ENCODE measurements around the gene TNFRSF1A.

Gene TNFRSF1A

DNA sequence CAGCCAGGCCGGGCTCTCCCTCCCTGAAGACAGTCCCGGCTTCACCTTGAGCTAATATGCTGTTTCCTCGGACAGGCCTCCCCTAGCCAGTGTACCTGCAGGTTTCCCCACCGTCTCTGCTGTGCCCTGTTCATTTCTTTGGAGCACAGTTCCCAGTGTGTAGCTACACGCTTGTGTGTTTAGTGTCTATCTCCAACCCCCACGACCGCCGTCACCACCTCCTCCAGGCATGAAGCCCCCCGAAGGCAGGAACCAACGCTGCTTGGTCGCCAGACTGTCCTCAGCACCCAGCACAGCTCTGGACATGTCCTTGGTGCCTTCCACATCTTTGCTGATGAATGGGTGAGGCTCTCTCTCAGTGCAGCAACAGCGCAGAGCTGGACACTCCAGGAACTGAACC lies 57.6 kb downstream of the TNFRSF1A start:
- TF ChIP-seq, protein P1, sequence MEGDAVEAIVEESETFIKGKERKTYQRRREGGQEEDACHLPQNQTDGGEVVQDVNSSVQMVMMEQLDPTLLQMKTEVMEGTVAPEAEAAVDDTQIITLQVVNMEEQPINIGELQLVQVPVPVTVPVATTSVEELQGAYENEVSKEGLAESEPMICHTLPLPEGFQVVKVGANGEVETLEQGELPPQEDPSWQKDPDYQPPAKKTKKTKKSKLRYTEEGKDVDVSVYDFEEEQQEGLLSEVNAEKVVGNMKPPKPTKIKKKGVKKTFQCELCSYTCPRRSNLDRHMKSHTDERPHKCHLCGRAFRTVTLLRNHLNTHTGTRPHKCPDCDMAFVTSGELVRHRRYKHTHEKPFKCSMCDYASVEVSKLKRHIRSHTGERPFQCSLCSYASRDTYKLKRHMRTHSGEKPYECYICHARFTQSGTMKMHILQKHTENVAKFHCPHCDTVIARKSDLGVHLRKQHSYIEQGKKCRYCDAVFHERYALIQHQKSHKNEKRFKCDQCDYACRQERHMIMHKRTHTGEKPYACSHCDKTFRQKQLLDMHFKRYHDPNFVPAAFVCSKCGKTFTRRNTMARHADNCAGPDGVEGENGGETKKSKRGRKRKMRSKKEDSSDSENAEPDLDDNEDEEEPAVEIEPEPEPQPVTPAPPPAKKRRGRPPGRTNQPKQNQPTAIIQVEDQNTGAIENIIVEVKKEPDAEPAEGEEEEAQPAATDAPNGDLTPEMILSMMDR (IDR thresholded peaks at IDR 0.05; ENCODE audit: borderline replicate concordance, extremely low read depth, low read length, poor library complexity, severe bottlenecking), result no peak
- TF ChIP-seq EZH2 (IDR thresholded peaks at IDR 0.05; ENCODE audit: borderline replicate concordance, low read depth, low read length, severe bottlenecking), result no peak
- Histone ChIP-seq H3K9ac (ENCODE audit: low read depth, low read length) (no peak overlapping the region), H3K27me3 (ENCODE audit: insufficient read depth, low read length, poor library complexity) (peaks cover 8% of the 10 kb centered on the region), H3K4me2 (ENCODE audit: insufficient read depth, low read length) (no peak overlapping the region), H3K4me1 (ENCODE audit: insufficient read depth, low read length) (0 out of 2 replicates have a peak, but pooled peaks cover under 1% of the 10 kb centered on the region), H2AFZ (ENCODE audit: low read depth, low read length) (no peak overlapping the region), H3K4me3 (ENCODE audit: low read depth in 1 of 2, low read length in 2 of 2) (no peak overlapping the region), H3K36me3 (ENCODE audit: insufficient read depth, low read length) (no peaks in the 10 kb centered on the region), H3K9me3 (ENCODE audit: insufficient read depth, low read length, severe bottlenecking) (no peaks in the 10 kb centered on the region), H3K79me2 (ENCODE audit: insufficient read depth, low read length) (no peaks in the 10 kb centered on the region), H3K27ac (ENCODE audit: low read length) (no peak overlapping the region), H4K20me1 (ENCODE audit: insufficient read depth, low read length) (no peaks in the 10 kb centered on the region)
- DNase-seq, result no peak
- ATAC-seq (ENCODE audit: insufficient read depth, low read depth), result no peak

DNA sequence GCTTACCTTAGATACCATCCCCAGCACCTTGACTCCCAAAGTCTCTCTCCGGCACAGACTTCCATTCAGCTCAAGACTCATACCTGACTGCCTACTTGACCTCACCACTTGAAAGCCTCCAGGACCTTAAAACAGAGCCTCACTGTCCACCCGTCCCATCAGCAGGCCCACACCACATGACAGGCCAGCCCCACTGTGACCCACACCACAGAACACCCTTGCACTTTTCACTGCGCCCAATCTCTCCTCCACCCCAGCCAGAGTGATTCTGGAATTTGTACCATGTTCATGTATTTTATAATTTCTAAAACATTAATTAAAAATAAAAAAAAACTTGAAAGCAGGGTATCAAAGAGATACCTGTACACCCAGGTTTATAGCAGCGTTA lies 59.4 kb downstream of the TNFRSF1A start:
- H4K20me1 ChIP-seq (ENCODE audit: insufficient read depth, low read length), result no peaks in the 10 kb centered on the region
- peaks cover 9% of the 10 kb centered on the region for H3K4me1 ChIP-seq (ENCODE audit: insufficient read depth, low read length)
- peaks cover 13% of the 10 kb centered on the region for H3K27me3 ChIP-seq (ENCODE audit: insufficient read depth, low read length, poor library complexity)
- no peak overlapping the region for H3K27ac ChIP-seq (ENCODE audit: low read length)
- TF ChIP-seq, protein P1 (IDR thresholded peaks at IDR 0.05; ENCODE audit: borderline replicate concordance, extremely low read depth, low read length, poor library complexity, severe bottlenecking), result no peak
- no peak for TF ChIP-seq EZH2 (IDR thresholded peaks at IDR 0.05; ENCODE audit: borderline replicate concordance, low read depth, low read length, severe bottlenecking)
- no peaks in the 10 kb centered on the region for H3K9me3 ChIP-seq (ENCODE audit: insufficient read depth, low read length, severe bottlenecking)
- H2AFZ ChIP-seq (ENCODE audit: low read depth, low read length), result no peak overlapping the region
- no peaks in the 10 kb centered on the region for H3K79me2 ChIP-seq (ENCODE audit: insufficient read depth, low read length)
- no peak overlapping the region for H3K9ac ChIP-seq (ENCODE audit: low read depth, low read length)
- no peak overlapping the region for H3K4me3 ChIP-seq (ENCODE audit: low read depth in 1 of 2, low read length in 2 of 2)
- no peaks in the 10 kb centered on the region for H3K36me3 ChIP-seq (ENCODE audit: insufficient read depth, low read length)
- ATAC-seq (ENCODE audit: insufficient read depth, low read depth) (no peak), DNase-seq (no peak)
- no peak overlapping the region for H3K4me2 ChIP-seq (ENCODE audit: insufficient read depth, low read length)

DNA sequence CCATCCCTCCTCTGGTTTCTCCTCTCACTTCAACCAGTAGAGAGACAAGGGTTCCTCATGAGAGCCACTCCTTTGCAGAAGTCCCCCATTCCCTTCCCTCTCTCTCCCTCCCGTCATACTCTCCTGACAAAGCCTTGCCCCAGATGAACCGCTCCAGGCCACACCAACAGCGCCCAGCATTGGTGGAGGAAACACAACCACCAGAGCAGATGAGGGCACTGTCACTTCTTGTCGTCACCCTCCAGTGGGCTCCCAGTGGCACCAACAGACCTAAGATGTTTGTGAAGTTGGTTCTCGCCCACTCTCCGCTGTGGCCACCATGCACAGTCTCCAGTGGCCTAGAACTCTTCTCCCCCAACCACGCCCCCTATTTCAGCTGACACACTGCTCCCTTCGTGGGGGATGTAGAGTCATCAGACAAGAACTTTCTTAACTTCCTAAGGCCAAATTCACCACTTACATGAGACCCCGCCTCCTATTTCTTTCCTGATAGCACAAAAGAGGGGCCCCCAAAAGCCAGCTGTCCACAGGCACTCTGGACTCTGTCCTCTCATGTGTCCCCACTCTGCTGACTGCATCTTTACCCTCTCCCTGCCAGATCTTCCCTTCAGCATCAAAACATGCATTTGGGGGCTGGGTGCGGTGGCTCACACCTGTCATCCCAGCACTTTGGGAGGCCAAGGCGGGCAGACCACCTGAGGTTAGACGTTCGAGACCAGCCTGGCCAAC lies 60.6 kb downstream of the TNFRSF1A start:
- Histone ChIP-seq H3K4me3 (ENCODE audit: low read depth in 1 of 2, low read length in 2 of 2) (no peak overlapping the region), H3K4me2 (ENCODE audit: insufficient read depth, low read length) (no peak overlapping the region), H3K9me3 (ENCODE audit: insufficient read depth, low read length, severe bottlenecking) (no peaks in the 10 kb centered on the region), H3K9ac (ENCODE audit: low read depth, low read length) (no peak overlapping the region), H2AFZ (ENCODE audit: low read depth, low read length) (no peak overlapping the region), H3K36me3 (ENCODE audit: insufficient read depth, low read length) (no peaks in the 10 kb centered on the region), H4K20me1 (ENCODE audit: insufficient read depth, low read length) (no peaks in the 10 kb centered on the region), H3K79me2 (ENCODE audit: insufficient read depth, low read length) (no peaks in the 10 kb centered on the region), H3K4me1 (ENCODE audit: insufficient read depth, low read length) (peaks cover 9% of the 10 kb centered on the region), H3K27ac (ENCODE audit: low read length) (no peak overlapping the region), H3K27me3 (ENCODE audit: insufficient read depth, low read length, poor library complexity) (peaks cover 13% of the 10 kb centered on the region)
- no peak for ATAC-seq (ENCODE audit: insufficient read depth, low read depth)
- no peak for DNase-seq
- TF ChIP-seq EZH2 (IDR thresholded peaks at IDR 0.05; ENCODE audit: borderline replicate concordance, low read depth, low read length, severe bottlenecking), result no peak
- TF ChIP-seq, protein P1 (IDR thresholded peaks at IDR 0.05; ENCODE audit: borderline replicate concordance, extremely low read depth, low read length, poor library complexity, severe bottlenecking), result no peak
